BLaER1 (cell line): ENCODE measurements around the gene ATP8B4.

Source experiments
- H3K27ac ChIP-seq: shearing (Covaris generic); formaldehyde crosslinking; 2 replicates; pipeline ENCODE4 v1.8.1; 2022
- H3K27me3 ChIP-seq: shearing (Covaris generic); formaldehyde crosslinking; 2 replicates; pipeline ENCODE4 v1.8.1; 2022
- H3K36me3 ChIP-seq: shearing (Covaris generic); formaldehyde crosslinking; 2 replicates; pipeline ENCODE4 v1.8.1; 2022
- H3K4me1 ChIP-seq: shearing (Covaris generic); formaldehyde crosslinking; 2 replicates; pipeline ENCODE4 v1.8.1; 2022
- H3K4me2 ChIP-seq: shearing (Covaris generic); formaldehyde crosslinking; 2 replicates; pipeline ENCODE4 v1.8.1; 2022
- H3K4me3 ChIP-seq: shearing (Covaris generic); formaldehyde crosslinking; 2 replicates; pipeline ENCODE4 v1.8.1; 2022
- H3K9ac ChIP-seq: shearing (Covaris generic); formaldehyde crosslinking; 2 replicates; pipeline ENCODE4 v1.8.1; 2022
- H3K9me3 ChIP-seq: shearing (Covaris generic); formaldehyde crosslinking; 2 replicates; pipeline ENCODE4 v1.8.1; 2022
- H4K20me1 ChIP-seq: shearing (Covaris generic); formaldehyde crosslinking; 2 replicates; pipeline ENCODE4 v1.8.1; 2022
- Cebpa-rat ChIP-seq: shearing (Covaris generic); IDR thresholded peaks from 2 replicates; pipeline ENCODE4 v1.8.1; 2022

ATP8B4 gene

GRCh38 chr15:49826640-49827234 lies 292.3 kb downstream of the ATP8B4 start:
- H3K4me3 ChIP-seq, result no peak overlapping the region
- no peak overlapping the region for H3K4me2 ChIP-seq
- H3K27ac ChIP-seq, result no peak overlapping the region
- H3K9me3 ChIP-seq, result no peaks in the 10 kb centered on the region
- H3K27me3 ChIP-seq, result no peaks in the 10 kb centered on the region
- no peaks in the 10 kb centered on the region for H4K20me1 ChIP-seq
- H3K9ac ChIP-seq, result no peak overlapping the region
- H3K36me3 ChIP-seq, result no peaks in the 10 kb centered on the region
- peaks cover 4% of the 10 kb centered on the region for H3K4me1 ChIP-seq
- TF ChIP-seq Cebpa-rat, result no peak

- Histone ChIP-seq H3K4me2 (no peak overlapping the region), H3K27me3 (no peaks in the 10 kb centered on the region), H3K9me3 (no peaks in the 10 kb centered on the region), H3K27ac (no peak overlapping the region), H3K4me3 (no peak overlapping the region), H3K4me1 (no peaks in the 10 kb centered on the region), H3K9ac (no peak overlapping the region), H4K20me1 (no peaks in the 10 kb centered on the region), H3K36me3 (no peaks in the 10 kb centered on the region)
- no peak for TF ChIP-seq Cebpa-rat
Measured at GRCh38 chr15:49824775-49825099, 294.3 kb downstream of the ATP8B4 start.

GRCh38 chr15:49823987-49824774 lies 294.9 kb downstream of the ATP8B4 start:
- no peaks in the 10 kb centered on the region for H4K20me1 ChIP-seq
- H3K4me3 ChIP-seq, result no peak overlapping the region
- H3K9me3 ChIP-seq, result peaks cover 2% of the 10 kb centered on the region; the same call in 1 of the 2 replicates
- H3K4me2 ChIP-seq, result no peak overlapping the region
- no peak overlapping the region for H3K9ac ChIP-seq
- no peak overlapping the region for H3K27ac ChIP-seq
- no peaks in the 10 kb centered on the region for H3K36me3 ChIP-seq
- no peak for TF ChIP-seq Cebpa-rat
- no peaks in the 10 kb centered on the region for H3K4me1 ChIP-seq
- H3K27me3 ChIP-seq, result no peaks in the 10 kb centered on the region

DNA sequence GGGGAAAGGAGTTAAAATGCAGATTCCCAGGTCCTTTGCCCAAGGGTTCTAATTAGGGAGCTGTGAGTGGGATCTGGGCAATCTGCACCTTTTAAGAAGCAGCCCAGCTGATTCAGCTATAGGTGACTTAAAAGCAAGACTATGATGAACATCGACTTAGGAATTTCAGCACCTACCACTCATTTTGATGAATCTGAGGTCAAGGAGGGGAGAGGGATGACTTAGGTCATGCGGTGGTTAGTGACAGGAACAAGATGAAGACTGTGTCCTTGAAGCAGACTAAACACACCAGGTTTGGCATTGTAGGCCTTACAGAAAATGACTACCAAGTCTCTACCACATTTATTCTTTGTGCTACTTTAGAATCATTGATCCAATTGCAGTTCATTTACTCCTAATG lies 301.9 kb downstream of the ATP8B4 start:
- H3K36me3 ChIP-seq, result no peaks in the 10 kb centered on the region
- no peak overlapping the region for H3K4me3 ChIP-seq
- H3K27me3 ChIP-seq, result no peaks in the 10 kb centered on the region
- no peaks in the 10 kb centered on the region for H4K20me1 ChIP-seq
- no peak overlapping the region for H3K4me2 ChIP-seq
- H3K9me3 ChIP-seq, result peaks cover 5% of the 10 kb centered on the region; the same call in 1 of the 2 replicates
- H3K27ac ChIP-seq, result no peak overlapping the region
- H3K9ac ChIP-seq, result no peak overlapping the region
- H3K4me1 ChIP-seq, result peaks cover 9% of the 10 kb centered on the region
- TF ChIP-seq Cebpa-rat, result no peak

GRCh38 chr15:49815950-49816349 lies 303.1 kb downstream of the ATP8B4 start:
- no peak for TF ChIP-seq Cebpa-rat
- H3K27me3 ChIP-seq, result no peaks in the 10 kb centered on the region
- H4K20me1 ChIP-seq, result no peaks in the 10 kb centered on the region
- no peak overlapping the region for H3K4me3 ChIP-seq
- no peak overlapping the region for H3K27ac ChIP-seq
- peak overlapping the region; percentile 31 for H3K4me2 ChIP-seq
- H3K9ac ChIP-seq, result no peak overlapping the region
- H3K36me3 ChIP-seq, result no peaks in the 10 kb centered on the region
- H3K9me3 ChIP-seq, result peaks cover 5% of the 10 kb centered on the region; the same call in 1 of the 2 replicates
- H3K4me1 ChIP-seq, result peaks cover 9% of the 10 kb centered on the region

- no peaks in the 10 kb centered on the region for H3K36me3 ChIP-seq
- no peak for TF ChIP-seq Cebpa-rat
- peaks cover 9% of the 10 kb centered on the region for H3K4me1 ChIP-seq
- H3K9me3 ChIP-seq, result peaks cover 5% of the 10 kb centered on the region; the same call in 1 of the 2 replicates
- no peak overlapping the region for H3K4me3 ChIP-seq
- H3K27me3 ChIP-seq, result no peaks in the 10 kb centered on the region
- no peak overlapping the region for H3K27ac ChIP-seq
- peak overlapping the region; percentile 31; the same call in 1 of the 2 replicates for H3K4me2 ChIP-seq
- no peak overlapping the region for H3K9ac ChIP-seq
- no peaks in the 10 kb centered on the region for H4K20me1 ChIP-seq
Measured at GRCh38 chr15:49815526-49815925, 303.5 kb downstream of the ATP8B4 start.

DNA sequence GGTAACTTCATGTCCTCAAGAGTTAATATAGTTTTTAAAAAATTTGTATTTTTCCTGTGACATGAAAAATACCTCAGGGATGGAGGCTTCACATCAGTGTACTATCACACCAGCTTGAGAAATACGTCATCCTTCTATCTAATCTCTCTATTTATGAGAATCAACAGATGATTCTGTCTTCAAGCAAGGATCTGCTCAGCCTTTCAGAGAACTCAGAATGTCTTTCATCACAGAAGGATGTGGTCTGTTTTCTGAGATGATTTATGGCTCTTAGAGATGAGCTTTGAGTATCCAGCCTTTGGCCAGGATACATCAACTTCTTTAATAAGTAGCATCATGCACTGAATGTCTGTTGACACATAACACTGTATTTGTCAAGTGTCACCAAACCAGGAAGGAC lies 304.3 kb downstream of the ATP8B4 start:
- no peaks in the 10 kb centered on the region for H3K36me3 ChIP-seq
- no peaks in the 10 kb centered on the region for H3K27me3 ChIP-seq
- peaks cover 5% of the 10 kb centered on the region; the same call in 1 of the 2 replicates for H3K9me3 ChIP-seq
- H3K4me1 ChIP-seq, result peaks cover 9% of the 10 kb centered on the region
- H3K4me2 ChIP-seq, result no peak overlapping the region
- no peaks in the 10 kb centered on the region for H4K20me1 ChIP-seq
- no peak overlapping the region for H3K4me3 ChIP-seq
- H3K27ac ChIP-seq, result no peak overlapping the region
- H3K9ac ChIP-seq, result no peak overlapping the region
- no peak for TF ChIP-seq Cebpa-rat

DNA sequence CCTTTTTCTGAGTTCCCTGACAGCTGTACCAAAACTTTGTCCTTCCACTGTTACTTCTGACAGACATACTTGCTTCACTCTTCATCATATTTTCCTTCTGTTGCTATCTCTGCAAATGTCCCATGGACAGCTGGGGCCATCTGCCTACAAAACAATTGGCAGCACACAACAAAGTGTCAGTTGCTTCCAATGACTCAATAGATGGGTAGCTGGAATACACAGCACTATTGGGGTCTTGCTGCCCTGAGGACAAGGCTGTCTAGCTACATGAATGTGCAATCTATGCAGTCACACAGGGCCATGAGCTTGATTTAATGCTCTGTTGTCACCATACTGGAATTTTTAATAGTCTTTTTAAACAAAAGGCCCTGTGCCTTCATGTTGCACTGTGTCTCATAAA lies 305.4 kb downstream of the ATP8B4 start:
- H3K9ac ChIP-seq, result no peak overlapping the region
- no peak overlapping the region for H3K27ac ChIP-seq
- H3K4me1 ChIP-seq, result peaks cover 9% of the 10 kb centered on the region
- H3K27me3 ChIP-seq, result no peaks in the 10 kb centered on the region
- H3K36me3 ChIP-seq, result no peaks in the 10 kb centered on the region
- no peak overlapping the region for H3K4me2 ChIP-seq
- TF ChIP-seq Cebpa-rat, result no peak
- no peak overlapping the region for H3K4me3 ChIP-seq
- H4K20me1 ChIP-seq, result no peaks in the 10 kb centered on the region
- no peaks in the 10 kb centered on the region for H3K9me3 ChIP-seq

DNA sequence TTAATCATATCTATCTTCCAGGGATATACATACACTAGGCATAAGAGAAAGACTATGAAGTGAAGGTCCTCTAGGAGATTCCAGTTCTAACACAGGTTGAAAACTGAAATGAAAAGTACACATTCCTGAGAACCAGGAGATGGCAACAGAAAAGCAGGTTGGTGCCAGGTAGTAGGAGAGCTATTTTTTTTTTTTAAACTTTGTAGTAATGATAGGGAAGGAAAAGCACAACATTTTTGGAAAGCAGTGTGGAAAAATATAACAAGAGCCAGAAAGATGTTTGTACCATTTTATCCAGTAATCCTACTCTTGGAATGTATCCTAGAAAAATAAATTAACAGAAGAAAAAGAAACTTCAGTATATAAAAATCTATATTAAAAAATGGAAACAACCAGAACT lies 308.3 kb downstream of the ATP8B4 start:
- no peaks in the 10 kb centered on the region for H3K9me3 ChIP-seq
- no peak overlapping the region for H3K4me3 ChIP-seq
- no peaks in the 10 kb centered on the region for H3K27me3 ChIP-seq
- H3K4me1 ChIP-seq, result peaks cover 3% of the 10 kb centered on the region
- no peak for TF ChIP-seq Cebpa-rat
- H3K4me2 ChIP-seq, result no peak overlapping the region
- H3K36me3 ChIP-seq, result no peaks in the 10 kb centered on the region
- H4K20me1 ChIP-seq, result no peaks in the 10 kb centered on the region
- H3K9ac ChIP-seq, result no peak overlapping the region
- no peak overlapping the region for H3K27ac ChIP-seq

DNA sequence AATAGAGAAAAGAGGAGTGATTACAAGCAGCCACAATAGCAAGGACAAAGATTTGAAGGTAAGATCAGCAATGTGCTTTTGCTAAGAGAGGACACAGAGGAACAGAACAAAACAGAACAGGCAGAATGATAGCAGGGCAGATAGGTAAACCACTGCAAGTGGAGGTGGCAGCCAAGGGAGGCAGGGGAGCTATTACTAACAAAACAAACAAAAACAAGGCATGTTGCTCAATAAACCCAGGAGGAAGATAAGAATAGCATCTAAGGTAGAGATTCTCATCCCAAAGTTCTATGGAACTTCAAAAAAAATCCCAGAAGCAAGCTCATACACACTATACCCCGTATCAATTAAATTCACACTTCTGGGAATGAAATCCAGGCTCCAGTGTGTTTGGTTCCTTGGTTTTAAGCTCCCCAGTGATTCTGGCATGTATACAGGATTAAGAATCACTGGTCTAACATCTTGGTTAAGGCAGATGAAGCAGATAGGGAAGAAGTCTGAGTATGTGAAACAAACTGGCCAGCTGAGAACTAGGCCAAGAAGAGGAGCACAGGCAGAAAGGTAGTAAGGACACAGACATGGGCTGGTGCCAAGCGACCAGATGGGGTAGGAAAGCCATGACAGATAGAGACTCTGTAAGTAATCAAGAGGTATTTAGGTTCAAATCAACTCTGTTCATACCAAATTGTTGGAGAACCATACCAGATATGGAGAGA lies 309.0 kb downstream of the ATP8B4 start:
- Histone ChIP-seq H3K9ac (no peak overlapping the region), H3K4me3 (no peak overlapping the region), H3K36me3 (no peaks in the 10 kb centered on the region), H3K9me3 (no peaks in the 10 kb centered on the region), H4K20me1 (no peaks in the 10 kb centered on the region), H3K27ac (no peak overlapping the region), H3K27me3 (no peaks in the 10 kb centered on the region), H3K4me1 (no peaks in the 10 kb centered on the region), H3K4me2 (no peak overlapping the region)
- TF ChIP-seq Cebpa-rat, result no peak
